ENCODE results near the gene FAM53B.

FAM53B gene

DNA sequence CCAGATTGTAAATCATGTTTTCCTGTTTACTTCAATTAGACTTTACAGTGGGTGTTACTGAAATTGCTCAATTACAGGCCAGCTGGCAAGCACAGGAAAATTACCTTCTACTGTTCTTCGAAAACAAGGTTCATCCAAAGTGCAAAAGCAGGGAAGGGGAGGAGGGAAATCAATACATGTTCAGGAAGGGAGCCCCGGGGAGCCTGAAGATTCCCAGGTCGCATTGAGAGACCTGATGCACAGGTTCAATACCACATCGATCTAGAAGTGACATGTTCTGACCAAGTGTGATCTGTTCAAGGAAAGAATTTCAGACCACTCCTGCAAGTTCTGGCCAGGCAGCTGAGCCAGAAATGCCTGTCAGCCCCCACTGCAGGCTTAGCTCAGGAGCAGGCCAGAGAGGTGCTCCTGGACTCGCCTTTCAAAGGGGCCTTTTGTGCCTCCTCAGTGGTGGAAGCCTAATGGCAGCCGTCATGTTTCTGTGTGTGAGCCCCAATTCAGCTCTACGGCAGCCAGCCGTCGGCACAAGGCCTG is 35.9 kb downstream of the FAM53B start:
- DNase-seq: no peak

DNA sequence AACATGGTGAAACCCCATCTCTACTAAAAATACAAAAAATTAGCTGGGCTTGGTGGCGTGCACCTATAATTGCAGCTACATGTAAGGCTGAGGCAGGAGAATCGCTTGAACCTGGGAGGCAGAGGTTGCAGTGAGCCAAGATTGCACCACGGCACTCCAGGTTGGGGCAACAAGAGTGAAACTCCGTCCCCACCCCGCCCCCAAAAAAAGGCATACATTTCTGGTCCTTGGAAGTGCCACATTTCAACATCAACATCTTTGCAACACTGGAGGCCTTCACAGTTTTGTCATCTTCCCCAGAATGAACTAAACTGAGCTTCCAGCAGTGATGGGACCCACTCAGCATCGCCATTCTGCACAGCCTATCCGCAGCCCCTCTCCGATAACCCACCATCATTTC is 36.6 kb downstream of the FAM53B start:
- DNase-seq: no peak

DNA sequence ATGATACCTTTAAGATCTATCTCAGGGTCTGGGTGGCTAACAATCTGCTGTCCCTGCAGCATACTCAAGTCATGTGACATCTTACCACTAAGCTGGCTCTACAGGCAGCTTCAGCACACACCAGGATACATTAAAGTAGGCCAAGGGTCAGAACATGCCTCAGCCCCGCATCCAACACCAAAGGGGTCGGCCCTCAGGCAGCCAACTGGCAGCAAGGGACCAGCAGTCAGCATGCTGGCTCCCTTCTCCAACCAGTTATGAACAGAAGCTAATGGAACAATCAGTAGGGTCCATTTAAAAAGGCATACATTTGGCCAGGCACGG is 37.1 kb downstream of the FAM53B start:
- DNase-seq: no peak

DNA sequence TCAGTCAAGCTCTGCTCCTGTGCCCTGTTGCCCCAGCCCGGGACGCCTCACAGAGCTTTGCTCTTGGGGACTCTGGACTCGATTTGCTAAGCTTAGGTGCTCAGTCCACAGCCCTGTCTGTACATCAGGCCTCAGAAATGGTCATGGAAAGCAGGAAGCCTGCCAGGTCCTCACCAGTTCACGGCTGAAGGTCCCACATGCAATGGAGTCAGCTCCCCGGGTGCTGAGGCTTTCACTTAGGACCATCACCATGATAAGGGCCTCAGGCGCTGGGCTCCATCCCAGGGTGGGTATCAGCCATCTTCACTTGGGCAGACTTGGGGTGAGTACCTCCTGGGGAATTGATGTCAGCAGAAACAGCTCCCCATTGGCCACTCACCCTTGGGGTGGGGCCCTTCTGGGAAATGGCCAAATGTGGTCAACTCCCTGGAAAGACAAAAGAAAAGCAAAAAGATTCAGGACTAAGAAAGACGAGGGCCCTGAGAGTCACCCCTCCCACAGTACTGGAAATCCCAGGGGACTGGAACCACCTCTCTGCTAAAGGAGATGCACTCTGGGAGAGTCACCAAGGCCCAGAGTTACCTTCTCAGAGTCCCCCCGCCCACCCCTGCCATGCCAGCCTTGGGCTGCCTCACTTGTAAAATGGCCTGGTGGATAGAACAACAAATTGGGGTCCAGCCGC is 37.6 kb downstream of the FAM53B start:
- no peak for DNase-seq

DNA sequence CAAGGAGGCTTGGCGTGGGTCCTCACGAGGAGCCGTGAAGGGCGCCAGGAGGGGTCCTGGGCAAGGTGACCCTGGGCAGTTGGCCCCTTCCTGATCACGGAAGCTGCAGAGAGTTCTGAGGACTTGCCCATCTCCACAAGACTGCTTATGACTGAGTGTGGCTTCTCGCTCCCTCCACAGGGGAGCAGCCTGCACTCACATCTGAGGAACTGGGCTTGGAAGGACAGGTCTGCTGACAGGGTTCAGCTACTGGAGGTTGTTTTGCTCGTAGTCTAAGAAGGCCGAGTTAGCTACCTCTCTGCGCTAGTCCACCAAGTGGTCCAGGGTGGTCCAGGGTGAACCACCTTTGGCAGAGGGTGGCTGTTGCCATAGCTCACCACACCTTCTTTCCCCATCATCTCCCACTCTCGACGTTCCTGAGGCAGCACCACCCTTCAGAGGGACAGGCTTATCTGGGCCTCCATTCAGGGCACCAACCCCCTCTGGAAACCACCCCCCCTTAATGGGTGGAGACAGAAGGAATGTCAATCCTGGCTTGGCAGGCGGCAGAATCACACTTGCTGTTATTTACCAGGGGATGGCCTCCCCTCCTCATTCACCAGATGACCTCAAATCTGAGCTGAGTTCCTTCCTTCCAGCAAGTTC is 38.2 kb downstream of the FAM53B start:
- DNase-seq: no peak

DNA sequence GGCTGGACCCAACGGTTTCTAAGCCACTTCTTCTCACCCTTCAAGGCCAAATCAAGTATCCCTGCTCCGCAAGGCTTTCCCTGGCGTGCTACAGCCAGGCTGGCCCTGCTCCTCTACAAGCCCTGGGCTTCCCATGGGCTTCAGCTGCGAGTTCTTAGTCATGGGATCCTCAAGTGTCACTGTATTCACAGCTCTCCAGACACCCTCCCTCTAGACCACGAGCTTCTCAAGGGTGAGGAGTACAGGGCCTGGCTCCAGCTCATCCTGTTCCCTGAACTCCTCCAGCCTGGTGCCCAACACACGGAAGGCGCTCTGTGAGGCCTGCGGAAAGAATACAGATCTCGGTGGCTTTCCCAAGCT is 38.8 kb downstream of the FAM53B start:
- DNase-seq: peak; percentile 15

DNA sequence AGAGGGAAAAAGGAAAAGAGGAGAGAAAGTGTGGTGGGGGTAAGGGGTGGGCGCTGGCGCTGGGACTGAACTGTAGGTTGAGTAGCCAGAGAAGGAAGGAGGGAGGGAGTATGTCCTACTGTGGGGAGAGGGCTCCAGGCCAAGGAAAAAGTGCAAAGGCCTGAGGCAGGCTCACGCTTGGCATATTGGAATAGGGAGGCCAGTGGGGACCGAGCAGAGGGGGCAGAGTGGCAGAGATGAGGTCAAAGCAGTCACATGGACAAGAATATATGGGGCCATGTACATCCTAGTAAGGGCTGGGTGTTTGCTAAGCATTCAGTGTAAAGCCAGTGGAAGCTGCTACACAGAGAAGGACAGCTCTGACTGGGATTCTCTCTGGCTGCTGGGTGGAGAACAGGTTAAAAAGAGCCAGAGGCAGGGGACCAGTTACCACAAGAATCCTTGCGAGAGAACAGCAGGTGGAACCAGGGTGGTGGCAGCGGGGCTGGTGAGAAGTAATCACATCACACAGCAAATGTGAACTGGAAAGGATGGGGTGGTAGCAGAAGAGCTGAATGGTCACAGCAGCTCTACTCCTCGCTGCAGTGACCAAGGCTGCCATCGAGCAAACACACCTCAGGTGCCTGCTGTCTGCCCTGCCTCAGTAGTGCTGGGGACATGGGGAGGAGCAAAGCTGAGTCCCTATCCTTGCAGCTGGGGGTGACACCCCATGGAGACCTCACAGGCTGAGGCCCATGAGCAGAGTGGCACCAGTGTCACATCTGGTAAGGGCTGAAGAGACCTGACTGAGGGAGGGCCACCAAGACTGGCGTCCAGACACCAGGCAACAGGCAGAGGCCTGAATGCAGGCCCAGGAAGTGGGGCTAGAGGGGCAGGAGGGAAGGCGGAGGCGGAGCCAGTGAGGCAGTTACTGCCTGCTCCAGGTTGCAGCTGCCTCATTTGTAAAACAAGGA is 39.5 kb downstream of the FAM53B start:
- no peak for DNase-seq

DNA sequence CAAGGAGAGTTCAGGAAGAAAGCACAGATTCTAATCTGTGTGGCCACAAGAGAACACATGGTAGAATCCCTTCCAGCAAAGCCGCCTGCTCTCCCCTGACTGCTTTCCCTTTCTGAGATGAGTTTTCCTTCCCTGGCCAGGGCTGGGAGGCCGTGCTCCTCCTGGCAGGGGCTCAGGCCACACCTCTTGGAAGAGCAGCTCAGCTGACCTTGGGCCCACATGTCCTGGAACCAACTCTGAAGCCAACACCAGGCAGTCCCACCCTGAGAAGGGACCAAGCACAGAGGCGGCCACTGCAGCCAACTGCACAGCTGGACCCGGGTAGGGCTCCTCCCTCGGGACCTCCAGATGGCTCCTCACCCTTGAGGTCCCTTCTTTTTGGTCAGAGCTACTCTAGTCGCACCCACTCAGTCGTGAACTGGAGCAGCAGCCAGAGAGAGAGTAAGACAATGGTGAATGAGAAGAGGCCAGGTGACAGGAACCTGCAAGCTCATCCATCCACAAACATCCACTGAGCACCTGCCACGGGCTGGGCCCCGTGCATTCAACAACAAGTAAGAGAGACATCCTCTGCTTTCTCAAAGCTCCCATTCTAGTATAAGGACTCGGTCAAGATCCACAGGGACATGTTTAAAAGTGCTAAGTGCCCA is 40.3 kb downstream of the FAM53B start:
- no peak for DNase-seq

DNA sequence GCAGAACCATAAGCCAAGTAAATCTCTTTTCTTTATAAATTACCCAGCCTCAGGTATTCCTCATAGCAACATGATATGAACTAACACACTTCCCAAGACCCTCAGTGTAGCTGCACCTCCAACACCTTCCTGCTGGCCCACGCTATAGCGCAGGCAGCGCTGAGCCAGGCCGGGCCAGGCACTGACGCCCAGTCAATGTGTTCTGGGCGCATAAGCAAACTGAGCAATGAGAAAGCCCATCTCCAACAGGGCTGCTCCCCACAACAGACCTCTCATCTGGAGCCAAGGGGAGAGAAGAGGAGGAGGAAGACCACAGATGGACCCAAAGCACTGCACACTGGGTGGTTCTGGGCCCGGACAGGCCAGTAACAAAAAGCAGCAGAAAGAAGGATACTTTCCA is 40.8 kb downstream of the FAM53B start:
- DNase-seq: no peak

DNA sequence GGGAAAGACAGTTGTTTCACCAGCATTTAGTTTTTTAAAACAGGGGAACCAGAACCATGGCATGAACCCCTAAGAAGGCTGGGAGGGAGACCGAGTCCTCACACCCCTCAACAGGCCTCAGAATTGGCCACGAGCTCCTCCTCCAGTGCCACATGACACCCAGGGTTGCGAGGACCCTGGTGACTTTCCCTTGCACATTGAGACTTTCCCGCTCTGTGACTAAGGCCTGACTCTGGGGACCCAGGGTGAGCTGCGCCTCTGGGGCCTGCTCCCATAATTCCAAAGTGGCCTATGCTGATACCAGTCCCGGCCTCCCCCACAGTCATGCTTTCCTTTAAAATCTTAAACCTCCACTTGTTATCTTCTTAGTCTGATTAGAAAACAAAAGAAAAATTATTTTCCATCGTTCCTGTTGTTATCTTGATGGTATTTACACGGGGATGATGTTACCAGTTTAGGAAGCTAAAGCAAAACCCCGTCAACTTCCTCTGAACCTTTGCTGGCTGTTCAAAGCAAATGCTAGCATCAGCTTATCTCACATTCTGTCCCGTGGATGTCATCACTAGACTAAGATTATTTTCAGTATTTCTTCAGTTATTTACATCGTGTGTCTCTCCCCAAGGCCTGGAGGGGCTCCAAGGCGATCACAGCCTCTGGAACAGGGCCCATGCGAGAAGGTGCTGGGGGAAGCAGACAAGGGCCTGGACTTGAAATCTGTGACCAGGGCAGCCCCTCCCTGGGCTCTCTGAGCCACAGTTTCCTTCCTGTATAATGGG is 42.1 kb downstream of the FAM53B start:
- DNase-seq: no peak

DNA sequence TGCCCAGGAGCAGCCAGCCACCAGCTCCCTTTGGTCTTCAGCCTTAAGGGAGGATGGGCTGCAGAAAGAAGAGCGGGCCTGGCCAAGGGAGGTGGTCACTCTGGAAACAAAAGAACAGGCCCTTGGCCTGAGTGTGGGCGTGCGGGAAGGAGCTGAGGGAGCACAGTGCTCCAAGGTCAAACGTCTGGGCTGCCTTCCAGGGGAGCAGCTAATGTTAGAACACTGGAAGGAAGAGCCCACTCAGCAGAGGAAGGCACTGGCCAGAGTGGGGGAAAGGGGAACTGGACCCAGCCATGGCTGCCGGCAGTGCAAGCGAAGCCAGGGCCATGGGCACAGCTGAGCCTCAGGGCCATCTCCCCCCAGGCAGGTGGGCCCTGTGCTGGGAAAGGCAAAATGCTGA is 42.7 kb downstream of the FAM53B start:
- no peak for DNase-seq

DNA sequence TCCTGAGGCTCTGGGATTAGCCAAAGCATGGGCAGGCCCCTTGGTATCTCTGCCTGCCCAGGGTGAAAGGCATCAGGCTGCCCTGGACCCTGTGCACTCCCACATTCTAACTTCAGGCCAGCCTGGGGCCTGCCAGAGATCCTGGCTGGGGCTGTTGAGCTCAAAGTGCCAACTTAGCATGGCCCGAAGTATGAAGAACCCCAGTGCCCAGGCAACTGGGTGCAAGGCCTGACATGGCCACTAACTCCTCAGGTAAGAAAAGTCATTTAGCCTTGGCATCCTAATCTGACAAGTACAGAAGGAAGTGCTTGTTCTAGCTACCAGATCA is 43.2 kb downstream of the FAM53B start:
- DNase-seq: no peak

DNA sequence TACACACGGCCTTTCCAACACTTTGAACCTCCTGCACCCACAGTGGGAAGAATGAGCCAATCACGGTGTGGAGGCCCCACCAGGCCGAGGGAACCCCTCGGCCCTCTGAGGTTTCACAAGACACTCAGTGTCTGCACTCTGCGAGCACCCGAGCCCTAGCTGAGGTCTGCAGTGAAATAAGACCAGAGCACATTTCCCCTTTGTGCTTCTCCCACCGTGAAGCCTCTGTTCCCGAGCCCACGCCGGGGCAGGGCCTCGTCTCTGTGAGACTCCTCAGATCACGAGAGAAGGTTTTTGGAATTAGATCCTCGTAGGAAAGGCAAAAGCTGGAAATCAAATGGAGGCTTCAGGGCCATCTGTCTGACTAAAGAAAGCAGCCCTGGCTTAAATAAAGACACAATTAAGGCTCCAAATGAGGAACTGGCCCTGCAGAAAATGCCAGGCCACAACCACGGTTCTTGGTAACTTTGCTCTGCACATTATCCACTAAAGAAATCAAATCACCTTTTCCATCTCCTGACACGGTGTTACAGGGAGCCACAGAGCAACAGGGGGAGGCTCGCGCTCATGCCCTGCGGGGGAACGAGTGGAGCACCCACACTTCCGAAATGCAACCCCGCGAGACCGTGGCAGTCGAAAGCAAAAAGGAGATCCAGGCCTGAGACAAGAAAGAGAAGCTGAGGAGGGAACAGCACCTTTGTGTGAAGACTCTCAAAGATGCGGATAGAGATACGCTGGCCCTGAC is 43.7 kb downstream of the FAM53B start:
- DNase-seq: peak; percentile 78

DNA sequence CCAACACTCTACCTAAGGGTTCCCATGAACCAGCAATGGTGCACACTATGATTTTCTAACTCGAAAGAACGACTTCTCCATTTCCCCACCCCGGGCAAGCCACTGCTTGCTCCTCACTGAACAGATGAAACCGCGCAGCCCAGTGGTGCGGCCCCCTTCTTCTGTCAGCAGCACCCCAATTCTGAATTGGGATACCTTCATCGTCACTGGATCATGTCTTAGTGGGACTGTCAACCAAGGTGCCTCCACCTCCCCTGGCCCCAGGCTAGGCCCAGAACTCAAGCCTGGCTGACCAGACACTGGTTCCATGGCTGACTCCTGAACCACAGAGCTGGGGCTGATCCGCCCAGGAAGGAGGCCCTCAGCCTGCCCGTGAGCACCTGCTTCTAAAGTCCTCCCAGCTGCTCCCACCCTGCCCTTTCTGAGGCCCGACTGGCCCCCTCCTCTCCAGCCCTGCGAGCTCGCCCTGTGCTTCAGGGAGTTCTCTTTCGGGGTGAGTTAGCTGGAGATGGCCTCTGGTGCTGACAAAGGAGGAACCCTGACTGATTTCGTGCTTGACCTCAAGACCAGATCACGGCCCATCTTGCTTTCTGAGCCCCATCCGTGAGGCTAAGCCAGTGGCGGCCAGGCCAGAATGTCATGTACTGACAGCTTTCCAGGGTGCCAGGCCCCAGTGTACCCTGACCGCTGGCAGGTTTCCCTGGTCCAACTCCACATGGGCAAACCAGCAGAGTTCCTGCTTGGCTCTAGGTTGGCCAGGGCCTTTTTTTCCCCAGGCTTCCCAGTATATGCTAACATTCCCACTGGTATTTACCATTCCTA is 44.5 kb downstream of the FAM53B start:
- peak; percentile 43 for DNase-seq

DNA sequence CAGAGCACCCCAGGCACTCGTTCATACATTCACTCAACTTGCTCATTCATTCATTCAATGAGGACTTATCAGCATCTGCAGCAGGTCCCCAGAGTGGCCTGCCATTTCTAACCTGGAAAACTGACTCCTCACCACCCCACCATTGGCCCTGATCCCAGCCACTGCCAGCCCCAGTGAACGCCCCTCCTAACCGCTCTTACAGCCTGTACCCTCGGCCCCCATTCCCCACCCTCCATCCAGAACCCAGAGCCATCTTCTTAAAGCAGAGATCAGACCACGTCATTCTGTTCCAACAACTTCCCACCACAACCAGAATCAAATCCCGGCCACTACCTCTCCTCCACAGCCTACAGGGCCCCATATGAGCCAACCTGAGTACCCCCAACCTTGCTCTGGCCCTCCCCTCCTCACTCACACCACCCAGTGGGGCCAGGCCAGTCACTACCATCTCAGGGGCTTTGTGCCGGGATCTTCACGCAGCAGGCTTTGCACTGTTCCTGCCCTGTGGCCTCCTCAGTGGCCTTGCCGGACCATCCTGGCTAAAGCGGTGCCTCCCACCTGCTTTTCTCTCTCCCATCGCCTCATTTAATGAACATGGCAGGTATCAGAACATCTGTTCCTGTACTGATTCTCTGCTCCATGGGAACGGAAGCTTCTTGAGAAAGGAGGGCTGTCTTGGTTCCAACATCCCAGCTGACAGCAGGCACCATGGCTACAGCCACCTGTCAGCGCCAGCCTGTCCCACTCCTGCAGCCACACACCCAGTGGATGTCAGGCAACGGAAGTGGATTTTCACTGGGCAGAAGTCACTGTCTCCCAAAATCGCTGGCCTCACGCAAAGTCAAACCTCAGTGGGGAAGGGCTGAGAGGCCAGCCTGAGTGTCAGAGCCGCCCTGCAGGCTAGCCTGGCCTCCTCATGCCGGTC is 45.4 kb downstream of the FAM53B start:
- no peak for DNase-seq

DNA sequence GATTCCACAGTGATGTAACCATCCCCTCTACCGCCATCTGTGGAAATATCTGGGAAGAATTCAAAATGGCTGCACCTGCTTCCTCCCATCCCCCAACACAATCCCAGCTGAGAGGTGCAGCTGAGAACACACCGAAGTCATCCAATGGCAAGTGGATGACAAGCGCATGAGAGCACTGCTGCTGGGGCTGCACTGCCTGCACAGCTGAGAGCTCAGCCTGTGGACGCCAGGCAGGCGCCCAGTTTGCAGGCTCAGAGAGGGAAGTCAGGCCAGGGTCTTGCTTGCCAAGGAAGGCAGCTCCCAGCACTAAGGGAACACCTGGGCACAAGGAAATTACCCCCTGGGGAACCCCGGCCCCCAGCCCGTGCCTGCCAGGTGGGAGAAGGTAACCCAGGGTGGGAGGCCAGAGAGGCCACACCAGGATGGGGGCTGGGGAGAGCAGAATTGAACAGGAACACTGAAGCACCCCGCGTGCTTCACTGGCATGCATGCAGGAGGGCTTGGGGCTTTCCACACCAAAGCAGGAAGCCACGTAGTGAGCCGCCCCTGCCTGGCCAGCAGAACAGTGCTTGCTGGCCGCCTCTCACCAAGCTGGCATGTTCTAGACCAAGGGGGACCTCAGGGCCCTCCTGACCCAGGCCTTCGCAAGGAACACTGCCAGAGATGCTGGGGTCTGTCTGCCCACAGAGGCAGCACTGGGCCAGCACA is 46.2 kb downstream of the FAM53B start:
- DNase-seq: no peak

DNA sequence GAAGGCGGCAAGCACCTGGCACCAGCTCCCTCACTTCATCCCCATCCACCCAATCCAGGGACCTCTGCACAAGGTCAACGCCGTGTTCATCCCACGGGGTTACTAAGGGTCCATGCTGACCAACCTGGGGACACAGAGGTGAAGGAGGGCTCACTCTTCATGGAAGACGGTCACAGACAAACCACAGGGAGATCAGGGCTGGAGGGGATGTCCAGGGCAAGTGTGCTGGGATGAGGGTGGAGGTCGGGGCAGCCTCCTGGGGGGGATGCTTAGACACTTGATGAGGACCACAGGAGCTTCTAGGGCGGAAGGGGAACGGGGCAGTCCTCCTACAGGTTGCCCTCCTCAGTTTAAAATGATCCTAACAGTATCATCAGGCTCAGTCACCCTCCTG is 46.7 kb downstream of the FAM53B start:
- DNase-seq: no peak

DNA sequence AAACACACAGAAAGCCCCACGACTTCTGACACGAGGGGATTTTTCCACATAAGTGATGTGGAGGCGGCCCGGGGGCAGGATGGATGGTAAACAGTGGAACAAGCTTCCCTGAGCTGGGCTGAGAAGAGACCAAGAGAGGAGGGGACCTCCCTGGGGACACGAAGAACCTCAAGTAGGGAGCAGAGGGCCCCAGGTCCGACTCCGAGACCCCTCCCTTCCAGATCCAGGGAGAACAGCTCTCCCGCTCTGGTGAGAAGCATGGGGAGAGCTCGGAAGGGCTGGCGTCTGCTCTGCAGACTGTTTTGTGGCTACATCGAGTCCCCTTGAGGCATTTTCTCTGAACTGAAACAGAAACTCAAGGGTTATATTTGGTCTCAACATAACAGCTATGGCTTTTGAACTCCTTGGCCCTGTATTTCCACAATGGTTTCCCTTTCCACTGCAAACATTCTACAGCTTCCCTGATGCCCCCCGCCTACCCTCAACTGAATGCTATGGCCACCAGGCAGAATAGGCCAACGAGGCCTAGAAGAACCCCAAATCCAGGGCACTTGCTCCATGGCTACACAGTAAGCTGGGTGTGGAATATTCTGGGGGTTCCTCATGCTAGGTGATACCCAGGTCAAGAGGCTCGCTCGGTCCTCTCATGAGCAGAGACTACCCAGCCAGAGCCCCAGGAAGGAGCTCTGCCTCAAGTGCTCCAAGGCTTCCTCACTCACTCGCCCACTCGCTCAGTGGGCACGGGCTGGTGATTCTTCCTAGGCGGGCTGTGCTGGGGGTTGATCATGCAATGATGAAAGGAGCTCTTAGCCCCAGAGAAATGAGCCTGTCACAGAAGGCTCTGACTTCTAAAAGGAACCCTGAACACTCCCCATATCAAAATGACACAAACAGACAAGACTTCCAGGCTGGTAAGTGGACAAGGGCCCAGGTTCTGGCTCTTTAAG is 47.5 kb downstream of the FAM53B start:
- DNase-seq: peak; percentile 39

Measured in MV-4-11 (cell line).